ENCODE results near the gene POLR3GL.
A peak's percentile ranks its signal among the peaks of the same experiment; 100 is the strongest.
"Not testable (repeated sequence)": the region's sequence is repeated elsewhere in the genome, so short reads cannot be mapped to it uniquely, and the experiment has no call there.

The POLR3GL gene

DNA sequence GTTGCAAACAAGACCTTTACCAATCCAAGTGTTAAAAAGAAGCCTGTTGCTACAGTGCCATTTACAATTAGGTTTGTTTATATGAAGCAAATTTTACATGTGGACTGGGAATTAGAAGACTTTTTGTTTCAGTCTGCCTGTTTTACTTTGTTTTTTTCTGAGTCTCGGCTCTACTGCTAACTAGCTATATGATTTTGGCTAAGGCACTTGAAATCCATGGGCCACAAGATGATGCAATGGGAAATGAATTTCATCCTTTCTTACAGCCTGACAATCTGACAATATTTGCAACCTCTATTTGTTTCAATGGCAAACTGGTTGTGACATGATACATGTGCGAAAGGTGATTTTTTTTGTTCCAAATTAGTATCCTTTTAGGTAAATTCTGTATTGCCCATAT lies 42.2 kb upstream of the POLR3GL start:
- H3K4me3 ChIP-seq (ENCODE audit: low read depth, low read length): no peak overlapping the region
- no peak for TF ChIP-seq CTCF (IDR thresholded peaks at IDR 0.05; ENCODE audit: borderline replicate concordance, insufficient read depth, low read depth, low read length)

DNA sequence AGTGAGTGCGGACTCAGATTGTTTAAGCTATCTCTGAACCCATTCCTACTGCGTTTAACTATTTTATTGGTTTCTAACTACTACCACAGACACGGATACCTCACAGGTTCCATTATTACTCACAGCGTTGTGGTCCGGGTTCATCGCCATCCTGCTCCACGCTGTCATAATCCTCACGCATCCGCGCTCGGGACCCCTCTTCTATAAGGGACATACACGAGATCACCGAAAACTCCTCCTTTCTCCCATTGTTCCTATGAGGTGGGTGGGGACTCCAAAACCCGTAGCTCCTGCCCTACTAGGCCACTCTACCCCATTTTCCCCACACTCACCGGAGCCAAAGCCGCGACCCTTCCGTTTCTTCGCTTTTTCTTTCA lies 37.8 kb upstream of the POLR3GL start:
- no peak for TF ChIP-seq CTCF (IDR thresholded peaks at IDR 0.05; ENCODE audit: borderline replicate concordance, insufficient read depth, low read depth, low read length)

GRCh38 chr1:145927063-145927886 lies 37.2 kb upstream of the POLR3GL start, which contains the start of gene RBM8A:
Gene RBM8A (minus strand): TSS chr1:145927484. CDS start chr1:145927426, 58 bp downstream.
- H3K4me3 ChIP-seq (ENCODE audit: low read depth, low read length): peak within 1 kb of the TSS; percentile 71
- TF ChIP-seq CTCF (IDR thresholded peaks at IDR 0.05; ENCODE audit: borderline replicate concordance, insufficient read depth, low read depth, low read length): peak; percentile 66

More for the DNA sequence above, 37.8 kb upstream of the POLR3GL start:
- peak overlapping the region; percentile 71 for H3K4me3 ChIP-seq (ENCODE audit: low read depth, low read length)

- H3K4me3 ChIP-seq (ENCODE audit: low read depth, low read length): peak overlapping the region; percentile 71
- TF ChIP-seq CTCF (IDR thresholded peaks at IDR 0.05; ENCODE audit: borderline replicate concordance, insufficient read depth, low read depth, low read length): no peak
Measured at GRCh38 chr1:145927916-145928643, 36.4 kb upstream of the POLR3GL start.

- not testable (repeated sequence) for H3K4me3 ChIP-seq (ENCODE audit: low read depth, low read length)
Measured at GRCh38 chr1:145932522-145933009, 31.9 kb upstream of the POLR3GL start.

DNA sequence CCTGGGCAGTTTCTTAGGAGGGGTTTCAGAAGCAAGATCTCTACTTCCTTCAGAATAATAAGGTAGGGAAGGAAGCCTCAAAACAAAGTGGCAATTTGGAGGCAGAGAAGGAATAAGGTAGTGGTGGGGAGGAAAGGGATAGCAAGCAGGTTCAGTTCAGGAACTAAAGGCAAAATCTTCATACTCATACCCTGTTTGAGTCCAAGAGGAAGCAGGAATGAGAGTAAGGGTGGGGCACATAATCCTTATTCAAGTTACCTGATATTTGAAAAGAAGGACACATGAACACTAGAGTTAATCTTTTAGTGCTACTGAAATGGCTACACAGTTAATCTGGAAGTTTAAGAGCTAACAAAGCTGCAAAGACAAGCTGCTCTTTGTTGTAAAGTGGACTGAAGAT lies 28.8 kb upstream of the POLR3GL start:
- no peak for TF ChIP-seq CTCF (IDR thresholded peaks at IDR 0.05; ENCODE audit: borderline replicate concordance, insufficient read depth, low read depth, low read length)
- H3K4me3 ChIP-seq (ENCODE audit: low read depth, low read length): no peak overlapping the region

DNA sequence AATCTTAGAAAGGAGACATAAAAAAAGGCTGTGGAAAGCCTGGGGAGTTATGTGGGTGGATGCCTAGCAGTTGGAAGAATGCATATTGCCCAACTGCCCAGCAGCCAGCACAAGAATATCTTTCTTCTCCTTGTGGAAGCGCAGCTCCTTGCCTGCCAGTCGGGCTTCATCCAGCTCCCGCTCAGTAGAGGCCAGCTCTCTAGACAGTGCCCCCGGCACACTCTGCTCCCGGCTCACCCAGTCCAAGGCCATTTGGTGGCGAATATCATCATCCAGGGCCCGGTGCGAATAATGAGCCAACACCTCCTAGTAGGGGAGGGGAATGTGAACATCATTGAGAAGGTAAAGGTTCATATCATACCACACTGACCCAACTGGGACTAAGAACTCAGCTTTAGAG lies 28.2 kb upstream of the POLR3GL start:
- no peak overlapping the region for H3K4me3 ChIP-seq (ENCODE audit: low read depth, low read length)
- TF ChIP-seq CTCF (IDR thresholded peaks at IDR 0.05; ENCODE audit: borderline replicate concordance, insufficient read depth, low read depth, low read length): no peak
